Karpas-422 (cell line): ENCODE measurements around the gene CD300A. TPM values are rescaled to one million over a fixed set of nuclear protein-coding genes. Genes with fewer than 3 reads are reported as not detected.

Source experiments
- DNase-seq: peaks from one replicate; pipeline ENCODE4 v3.0.0-alpha.2; 2015
- H2AFZ ChIP-seq: fragments of 200-600 bp; sonication (generic); 2 replicates; pipeline ENCODE4 v1.6.1; 2014; ENCODE audit warnings: antibody characterized with exemption, low read length, mixed read lengths
- H3K27ac ChIP-seq: fragments of 200-600 bp; sonication (generic); 2 replicates; pipeline ENCODE4 v1.5.1; 2014; ENCODE audit warnings: mild to moderate bottlenecking, low read length, moderate library complexity
- H3K27me3 ChIP-seq: fragments of 200-600 bp; sonication (generic); 2 replicates; pipeline ENCODE4 v1.6.1; 2014; ENCODE audit warnings: low read length, mixed read lengths
- H3K36me3 ChIP-seq: fragments of 200-600 bp; sonication (generic); 2 replicates; pipeline ENCODE4 v1.6.1; 2014; ENCODE audit warnings: low read length, mixed read lengths; ENCODE audit not compliant: insufficient read depth
- H3K4me1 ChIP-seq: fragments of 200-600 bp; sonication (generic); 2 replicates; pipeline ENCODE4 v1.6.1; 2014; ENCODE audit warnings: mild to moderate bottlenecking, low read length, mixed read lengths
- H3K4me2 ChIP-seq: fragments of 200-600 bp; sonication (generic); 2 replicates; pipeline ENCODE4 v1.6.1; 2014; ENCODE audit warnings: low read length, low read depth, mild to moderate bottlenecking; ENCODE audit not compliant: poor library complexity, severe bottlenecking
- H3K4me3 ChIP-seq: fragments of 200-600 bp; sonication (generic); 2 replicates; pipeline ENCODE4 v1.5.1; 2014; ENCODE audit warnings: mild to moderate bottlenecking, antibody characterized with exemption, low read length, mixed read lengths
- H3K79me2 ChIP-seq: fragments of 200-600 bp; sonication (generic); 2 replicates; pipeline ENCODE4 v1.6.1; 2014; ENCODE audit warnings: mild to moderate bottlenecking, low read length, mixed read lengths
- H3K9ac ChIP-seq: fragments of 200-600 bp; sonication (generic); 2 replicates; pipeline ENCODE4 v1.6.0; 2014; ENCODE audit warnings: low read length
- H3K9me2 ChIP-seq: fragments of 200-600 bp; sonication (generic), shearing (Covaris generic); replicated peaks from 2 replicates; pipeline ENCODE4 v1.6.0; 2014; ENCODE audit warnings: mild to moderate bottlenecking, low read length, moderate library complexity; ENCODE audit not compliant: insufficient read depth
- H3K9me3 ChIP-seq: fragments of 300-700, 200-600 bp; sonication (generic); 2 replicates; pipeline ENCODE4 v1.6.1; 2014; ENCODE audit warnings: low read length, mixed read lengths
- H4K20me1 ChIP-seq: fragments of 200-600 bp; sonication (generic); 2 replicates; pipeline ENCODE4 v1.6.1; 2014; ENCODE audit warnings: mild to moderate bottlenecking, antibody characterized with exemption, low read length, low read depth; ENCODE audit not compliant: insufficient read depth
- total RNA-seq: library from RNA; depleted of rRNA; stranded (reverse); fragments of >200 nt; shearing (Covaris generic); gene quantifications from 2 replicates; pipeline ENCODE4 v1.2.3, GENCODE V29; 2014; ENCODE audit warnings: low replicate concordance; rRNA removed

CD300A gene
- not detected in 2 replicates for total RNA-seq

DNA sequence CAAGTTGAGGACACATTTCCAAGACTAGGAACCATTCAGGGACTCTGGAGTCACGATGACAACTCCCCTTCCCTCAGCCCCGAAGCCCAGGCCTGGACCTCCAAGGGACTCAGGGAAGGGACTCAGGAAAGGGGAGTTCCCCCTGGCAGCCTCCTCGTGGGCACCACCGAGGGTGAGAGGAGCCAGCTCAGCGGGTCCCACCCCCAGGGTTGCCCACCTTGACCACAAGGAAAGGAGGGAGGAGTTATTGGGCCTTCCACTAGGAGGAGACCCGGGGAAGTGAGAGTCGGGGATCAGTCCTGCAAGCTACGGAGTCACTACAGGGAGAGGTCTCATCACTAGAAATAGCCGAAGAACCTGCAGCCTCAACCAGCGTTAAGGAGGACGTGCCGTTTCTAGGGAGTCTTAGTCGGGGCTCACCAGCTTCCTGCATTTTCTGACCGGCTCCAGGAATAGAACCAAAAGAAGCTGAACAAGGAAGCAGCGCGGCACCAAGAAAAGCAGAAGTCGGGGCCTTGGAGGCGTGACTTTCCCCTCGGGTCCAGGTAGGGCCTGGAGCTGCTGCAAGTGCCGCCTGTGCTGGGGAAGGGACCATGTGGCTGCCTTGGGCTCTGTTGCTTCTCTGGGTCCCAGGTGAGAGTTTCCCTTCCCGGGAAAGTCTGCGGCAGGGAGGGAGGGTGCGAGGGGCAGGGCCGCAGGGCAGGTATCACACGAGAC, at the start of gene CD300A:
CD300A (plus strand) TSS at position 524 of the 717 bp plus-strand sequence; CDS start at position 594, 70 bp downstream.
- no peak within 1 kb of the TSS for H3K4me3 ChIP-seq
- no peak within 1 kb of the TSS for H3K4me2 ChIP-seq
- no peak for DNase-seq
- no peak within 1 kb of the TSS for H3K27ac ChIP-seq
- no peaks in the 10 kb centered on the region for H3K9me2 ChIP-seq
- no peak within 1 kb of the TSS for H3K9ac ChIP-seq
- H3K4me1 ChIP-seq = no peaks in the 10 kb centered on the region
- no peaks in the 10 kb centered on the region for H3K9me3 ChIP-seq
- H2AFZ ChIP-seq = no peak within 1 kb of the TSS
- H4K20me1 ChIP-seq = no peaks in the 10 kb centered on the region
- no peaks in the 10 kb centered on the region for H3K79me2 ChIP-seq
- no peaks in the 10 kb centered on the region for H3K36me3 ChIP-seq
- no peaks in the 10 kb centered on the region for H3K27me3 ChIP-seq

- no peak overlapping the region for H3K9ac ChIP-seq
- peaks cover 22% of the 10 kb centered on the region for H3K4me1 ChIP-seq
- no peak overlapping the region for H3K27ac ChIP-seq
- H3K9me3 ChIP-seq = no peaks in the 10 kb centered on the region
- no peaks in the 10 kb centered on the region for H3K27me3 ChIP-seq
- no peak overlapping the region for H3K4me3 ChIP-seq
- H4K20me1 ChIP-seq = no peaks in the 10 kb centered on the region
- H3K4me2 ChIP-seq = no peak overlapping the region
- no peaks in the 10 kb centered on the region for H3K36me3 ChIP-seq
- no peaks in the 10 kb centered on the region for H3K9me2 ChIP-seq
- no peak overlapping the region for H2AFZ ChIP-seq
- H3K79me2 ChIP-seq = no peaks in the 10 kb centered on the region
- peak; percentile 55 for DNase-seq
Measured at GRCh38 chr17:74417178-74418045, 49.0 kb upstream of the CD300A start.

DNA sequence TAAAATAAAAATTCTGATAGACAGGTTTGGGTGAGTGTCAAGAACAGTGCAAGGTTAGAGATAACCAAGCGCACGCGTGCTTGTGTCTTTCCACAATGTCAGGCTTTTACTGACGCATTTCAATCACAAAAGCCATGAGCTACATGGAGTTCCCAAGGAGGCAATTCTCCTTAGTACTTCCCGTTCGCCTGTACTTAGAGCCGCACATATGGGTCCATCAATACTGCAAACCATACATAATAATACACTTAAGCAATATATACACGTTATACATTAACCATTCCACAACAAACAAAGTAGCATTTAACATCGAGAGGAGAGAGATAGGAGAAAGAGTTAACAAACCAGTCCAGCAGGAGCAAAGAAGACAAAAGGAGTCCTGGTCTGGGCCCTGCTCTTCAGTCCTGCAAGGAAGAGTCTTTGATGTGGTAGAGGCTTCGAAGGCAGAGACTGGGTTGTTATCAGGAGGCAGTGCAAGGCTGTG, 46.5 kb upstream of the CD300A start:
- no peaks in the 10 kb centered on the region for H3K9me3 ChIP-seq

GRCh38 chr17:74424117-74424516, 42.3 kb upstream of the CD300A start:
- Histone ChIP-seq H3K27me3 (no peaks in the 10 kb centered on the region), H3K4me2 (no peak overlapping the region), H4K20me1 (no peaks in the 10 kb centered on the region)

More for the DNA sequence above, 46.5 kb upstream of the CD300A start:
- H3K36me3 ChIP-seq = no peaks in the 10 kb centered on the region
- no peaks in the 10 kb centered on the region for H3K79me2 ChIP-seq
- no peaks in the 10 kb centered on the region for H4K20me1 ChIP-seq
- no peaks in the 10 kb centered on the region for H3K27me3 ChIP-seq
- no peaks in the 10 kb centered on the region for H3K9me2 ChIP-seq
- no peak overlapping the region for H2AFZ ChIP-seq
- no peak for DNase-seq
- H3K9ac ChIP-seq = no peak overlapping the region
- H3K27ac ChIP-seq = no peak overlapping the region
- no peak overlapping the region for H3K4me2 ChIP-seq
- H3K4me1 ChIP-seq = peaks cover 16% of the 10 kb centered on the region
- no peak overlapping the region for H3K4me3 ChIP-seq

GRCh38 chr17:74424657-74425056, 41.8 kb upstream of the CD300A start:
- H3K4me2 ChIP-seq = no peak overlapping the region
- no peaks in the 10 kb centered on the region for H3K4me1 ChIP-seq
- H3K4me3 ChIP-seq = no peak overlapping the region
- H2AFZ ChIP-seq = no peak overlapping the region
- no peaks in the 10 kb centered on the region for H3K36me3 ChIP-seq
- DNase-seq = no peak
- H3K9me3 ChIP-seq = no peaks in the 10 kb centered on the region
- no peaks in the 10 kb centered on the region for H4K20me1 ChIP-seq
- no peaks in the 10 kb centered on the region for H3K79me2 ChIP-seq
- H3K27ac ChIP-seq = no peak overlapping the region
- H3K9ac ChIP-seq = no peak overlapping the region
- no peaks in the 10 kb centered on the region for H3K9me2 ChIP-seq
- no peaks in the 10 kb centered on the region for H3K27me3 ChIP-seq

More at GRCh38 chr17:74424117-74424516, 42.3 kb upstream of the CD300A start:
- Histone ChIP-seq H3K9ac (no peak overlapping the region), H3K4me1 (no peaks in the 10 kb centered on the region), H3K27ac (no peak overlapping the region), H2AFZ (no peak overlapping the region), H3K36me3 (no peaks in the 10 kb centered on the region), H3K9me2 (no peaks in the 10 kb centered on the region), H3K9me3 (no peaks in the 10 kb centered on the region), H3K79me2 (no peaks in the 10 kb centered on the region), H3K4me3 (no peak overlapping the region)
- no peak for DNase-seq

DNA sequence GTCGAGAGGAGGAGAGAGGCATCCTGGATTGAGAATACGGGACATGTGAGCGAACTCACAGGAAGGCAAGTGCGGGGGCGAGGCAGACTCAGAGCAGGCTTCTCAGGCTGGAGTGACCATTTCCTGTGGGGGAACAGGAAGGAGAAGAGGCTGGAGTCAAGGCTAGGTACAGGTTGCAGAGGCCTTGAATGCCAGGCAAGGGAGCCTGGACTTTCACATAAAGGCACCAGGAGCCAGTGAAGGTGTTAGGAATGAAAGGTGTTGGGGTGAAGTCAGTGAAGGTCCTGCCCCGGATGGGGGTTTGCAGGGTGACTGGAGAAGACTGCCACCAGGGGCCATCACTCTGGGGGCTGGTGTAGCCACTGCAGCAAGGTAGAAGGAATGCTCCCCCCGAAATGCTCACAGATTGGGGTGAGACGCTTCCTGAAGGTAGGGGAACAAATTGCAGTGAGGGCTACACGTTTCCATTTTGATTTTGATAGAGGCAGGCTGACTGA, 39.8 kb upstream of the CD300A start:
- no peaks in the 10 kb centered on the region for H3K4me1 ChIP-seq
- no peak overlapping the region for H3K4me2 ChIP-seq
- no peak for DNase-seq
- no peaks in the 10 kb centered on the region for H4K20me1 ChIP-seq
- no peaks in the 10 kb centered on the region for H3K36me3 ChIP-seq
- H3K9ac ChIP-seq = no peak overlapping the region
- H3K9me2 ChIP-seq = no peaks in the 10 kb centered on the region
- H3K4me3 ChIP-seq = no peak overlapping the region
- H3K27me3 ChIP-seq = no peaks in the 10 kb centered on the region
- H3K9me3 ChIP-seq = no peaks in the 10 kb centered on the region
- no peak overlapping the region for H3K27ac ChIP-seq
- H2AFZ ChIP-seq = no peak overlapping the region
- no peaks in the 10 kb centered on the region for H3K79me2 ChIP-seq

- no peak overlapping the region for H3K4me2 ChIP-seq
- H3K27me3 ChIP-seq = no peaks in the 10 kb centered on the region
- no peaks in the 10 kb centered on the region for H4K20me1 ChIP-seq
- H3K9ac ChIP-seq = no peak overlapping the region
- no peak for DNase-seq
- no peak overlapping the region for H2AFZ ChIP-seq
- H3K79me2 ChIP-seq = no peaks in the 10 kb centered on the region
- no peaks in the 10 kb centered on the region for H3K36me3 ChIP-seq
- no peak overlapping the region for H3K4me3 ChIP-seq
- no peaks in the 10 kb centered on the region for H3K9me2 ChIP-seq
- no peak overlapping the region for H3K27ac ChIP-seq
- no peaks in the 10 kb centered on the region for H3K4me1 ChIP-seq
- no peaks in the 10 kb centered on the region for H3K9me3 ChIP-seq
Measured at GRCh38 chr17:74427048-74427762, 39.2 kb upstream of the CD300A start.
